ENCODE results near the gene OPCML. TPM values are rescaled to one million over a fixed set of nuclear protein-coding genes. Genes with fewer than 3 reads are reported as not detected.

The OPCML gene
- total RNA-seq, 2 donors from 2014 or later, result 0.34 TPM; not detected in 1

DNA sequence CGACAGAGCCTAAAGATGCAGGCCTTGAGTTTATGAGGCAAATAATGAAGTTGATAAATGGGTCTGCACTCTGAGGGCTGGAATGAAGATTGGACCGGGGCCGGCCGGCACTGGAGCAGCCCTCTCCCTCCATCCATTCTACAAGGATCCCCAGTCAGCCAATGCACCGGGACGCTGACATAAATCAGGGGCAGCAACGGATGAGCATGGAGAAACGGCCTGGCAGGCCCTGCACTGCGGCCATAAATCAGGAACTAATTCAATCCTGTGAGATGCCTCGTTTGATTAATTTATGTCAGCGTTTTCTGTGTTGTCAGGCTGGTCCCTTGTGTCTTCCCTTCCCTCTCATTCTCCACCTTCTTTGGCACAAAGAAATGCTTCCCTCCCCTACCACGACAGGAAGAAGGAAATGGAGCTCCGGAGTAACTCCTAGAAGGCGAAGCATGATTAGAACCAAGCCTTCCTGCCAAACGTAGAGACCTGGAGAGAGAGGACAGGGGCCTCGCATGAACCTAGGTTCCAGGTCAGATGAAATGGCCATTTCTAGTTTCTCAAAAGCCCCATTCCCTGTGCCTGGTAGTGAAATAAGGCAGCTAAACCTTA is 358.4 kb downstream of the OPCML start:
- intact Hi-C loops (cut with DNase I), result no loop called here
- DNase-seq (ENCODE audit: low spot score), result no peak
- 65% methylated on average over 16 of the region's 16 CpGs for WGBS

DNA sequence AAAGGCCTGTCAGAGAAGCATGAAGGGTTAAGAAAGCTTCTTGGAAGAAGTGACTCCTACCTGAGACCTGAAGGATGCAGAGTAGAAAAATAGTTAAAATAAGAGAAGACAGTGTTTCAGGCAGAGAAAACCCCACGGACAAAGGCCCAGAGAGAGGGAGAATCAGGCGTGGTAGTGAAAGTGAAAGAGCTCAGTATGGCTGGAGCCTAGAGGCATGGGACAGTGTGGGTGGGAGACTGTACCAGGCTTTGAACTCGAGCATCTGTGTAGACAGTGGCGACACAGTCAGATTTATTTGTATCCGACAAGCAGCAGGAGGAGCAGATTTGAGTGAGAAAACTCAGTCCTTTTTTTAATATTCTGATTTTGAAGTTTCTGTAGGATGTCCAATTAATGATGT is 360.0 kb downstream of the OPCML start:
- Histone ChIP-seq H3K9me3 (no peaks in the 10 kb centered on the region), H3K4me1 (replicated peaks) (no peaks in the 10 kb centered on the region), H3K4me3 (no peak overlapping the region), H3K27me3 (replicated peaks; ENCODE audit: insufficient read depth) (no peaks in the 10 kb centered on the region), H3K36me3 (no peaks in the 10 kb centered on the region), H3K27ac (no peak overlapping the region)
- intact Hi-C loops (cut with DNase I), result no loop called here
- 72% methylated on average over 5 of the region's 5 CpGs for WGBS
- DNase-seq (ENCODE audit: low spot score), result no peak
- TF ChIP-seq, protein P1, sequence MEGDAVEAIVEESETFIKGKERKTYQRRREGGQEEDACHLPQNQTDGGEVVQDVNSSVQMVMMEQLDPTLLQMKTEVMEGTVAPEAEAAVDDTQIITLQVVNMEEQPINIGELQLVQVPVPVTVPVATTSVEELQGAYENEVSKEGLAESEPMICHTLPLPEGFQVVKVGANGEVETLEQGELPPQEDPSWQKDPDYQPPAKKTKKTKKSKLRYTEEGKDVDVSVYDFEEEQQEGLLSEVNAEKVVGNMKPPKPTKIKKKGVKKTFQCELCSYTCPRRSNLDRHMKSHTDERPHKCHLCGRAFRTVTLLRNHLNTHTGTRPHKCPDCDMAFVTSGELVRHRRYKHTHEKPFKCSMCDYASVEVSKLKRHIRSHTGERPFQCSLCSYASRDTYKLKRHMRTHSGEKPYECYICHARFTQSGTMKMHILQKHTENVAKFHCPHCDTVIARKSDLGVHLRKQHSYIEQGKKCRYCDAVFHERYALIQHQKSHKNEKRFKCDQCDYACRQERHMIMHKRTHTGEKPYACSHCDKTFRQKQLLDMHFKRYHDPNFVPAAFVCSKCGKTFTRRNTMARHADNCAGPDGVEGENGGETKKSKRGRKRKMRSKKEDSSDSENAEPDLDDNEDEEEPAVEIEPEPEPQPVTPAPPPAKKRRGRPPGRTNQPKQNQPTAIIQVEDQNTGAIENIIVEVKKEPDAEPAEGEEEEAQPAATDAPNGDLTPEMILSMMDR (IDR thresholded peaks at IDR 0.05), result no peak
- no peak for TF ChIP-seq POLR2A (IDR thresholded peaks at IDR 0.05)
- TF ChIP-seq POLR2AphosphoS5 (IDR thresholded peaks at IDR 0.05), result no peak

More for the DNA sequence above, 358.4 kb downstream of the OPCML start:
- Histone ChIP-seq H3K4me1 (replicated peaks) (no peaks in the 10 kb centered on the region), H3K9me3 (no peaks in the 10 kb centered on the region), H3K27me3 (replicated peaks; ENCODE audit: insufficient read depth) (no peaks in the 10 kb centered on the region), H3K27ac (no peak overlapping the region), H3K36me3 (no peaks in the 10 kb centered on the region), H3K4me3 (no peak overlapping the region)
- no peak for TF ChIP-seq POLR2A (IDR thresholded peaks at IDR 0.05)
- TF ChIP-seq POLR2AphosphoS5 (IDR thresholded peaks at IDR 0.05), result no peak
- TF ChIP-seq, protein P1 (IDR thresholded peaks at IDR 0.05), result no peak

GRCh38 chr11:133171374-133171773 is 360.9 kb downstream of the OPCML start:
- Histone ChIP-seq H3K4me3 (no peak overlapping the region), H3K4me1 (replicated peaks) (no peaks in the 10 kb centered on the region), H3K27me3 (replicated peaks; ENCODE audit: insufficient read depth) (no peaks in the 10 kb centered on the region), H3K9me3 (no peaks in the 10 kb centered on the region), H3K36me3 (no peaks in the 10 kb centered on the region), H3K27ac (no peak overlapping the region)
- intact Hi-C loops (cut with DNase I), result no loop called here
- no peak for DNase-seq (ENCODE audit: low spot score)
- 90% methylated on average over 4 of the region's 4 CpGs for WGBS
- TF ChIP-seq, protein P1 (IDR thresholded peaks at IDR 0.05), result no peak
- TF ChIP-seq POLR2A (IDR thresholded peaks at IDR 0.05) (no peak), POLR2AphosphoS5 (IDR thresholded peaks at IDR 0.05) (no peak)

DNA sequence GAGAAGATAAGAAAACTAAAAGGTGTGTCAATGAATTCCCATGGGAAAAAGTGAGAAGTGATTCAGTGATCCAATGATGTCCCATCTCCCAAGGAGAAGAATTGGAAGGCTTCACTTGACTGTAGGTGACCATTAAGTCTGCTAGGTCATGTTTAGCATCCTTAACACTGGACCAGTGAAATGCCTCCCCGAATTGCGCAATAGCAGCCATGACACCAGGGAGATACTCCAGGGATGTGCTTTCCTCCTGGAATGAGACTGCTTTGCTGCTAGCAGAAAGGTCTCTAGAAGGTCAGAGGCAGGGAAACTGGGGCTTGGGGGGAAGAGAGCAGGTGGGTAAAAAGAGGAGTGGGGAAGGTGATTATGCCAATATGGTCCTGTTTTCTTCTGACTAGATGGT is 364.3 kb downstream of the OPCML start:
- TF ChIP-seq POLR2A (IDR thresholded peaks at IDR 0.05) (no peak), POLR2AphosphoS5 (IDR thresholded peaks at IDR 0.05) (no peak)
- TF ChIP-seq, protein P1 (IDR thresholded peaks at IDR 0.05), result no peak
- intact Hi-C loops (cut with DNase I), result no loop called here
- H3K36me3 ChIP-seq, result no peaks in the 10 kb centered on the region
- 97% methylated on average over 2 of the region's 2 CpGs for WGBS
- H3K27me3 ChIP-seq (replicated peaks; ENCODE audit: insufficient read depth), result no peaks in the 10 kb centered on the region
- no peaks in the 10 kb centered on the region for H3K9me3 ChIP-seq
- DNase-seq (ENCODE audit: low spot score), result no peak
- no peak overlapping the region for H3K27ac ChIP-seq
- no peaks in the 10 kb centered on the region for H3K4me1 ChIP-seq (replicated peaks)
- H3K4me3 ChIP-seq, result no peak overlapping the region

DNA sequence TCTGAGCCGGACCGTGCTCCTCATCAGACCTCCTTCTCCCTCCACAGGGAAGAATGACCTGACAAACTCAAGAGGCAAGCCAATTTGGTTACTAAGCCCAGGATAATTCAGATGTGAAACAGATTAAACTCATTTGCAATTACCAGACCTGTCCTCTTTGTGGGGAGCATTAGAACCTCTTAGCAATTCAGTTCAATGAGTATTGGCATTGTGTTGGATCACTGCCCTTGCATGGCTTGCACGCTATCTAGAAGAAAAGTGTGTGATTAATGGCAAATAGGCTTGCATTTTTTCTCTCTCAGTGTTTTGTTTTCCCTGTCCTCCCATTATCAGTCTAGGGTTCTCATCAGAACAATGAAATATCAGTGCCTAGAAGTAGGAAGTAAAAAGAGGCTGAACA is 365.6 kb downstream of the OPCML start:
- Histone ChIP-seq H3K36me3 (no peaks in the 10 kb centered on the region), H3K4me1 (replicated peaks) (no peaks in the 10 kb centered on the region), H3K27me3 (replicated peaks; ENCODE audit: insufficient read depth) (no peaks in the 10 kb centered on the region), H3K9me3 (no peaks in the 10 kb centered on the region), H3K27ac (no peak overlapping the region), H3K4me3 (no peak overlapping the region)
- TF ChIP-seq POLR2A (IDR thresholded peaks at IDR 0.05) (no peak), POLR2AphosphoS5 (IDR thresholded peaks at IDR 0.05) (no peak)
- TF ChIP-seq, protein P1 (IDR thresholded peaks at IDR 0.05), result no peak
- WGBS, result 90% methylated on average over 3 of the region's 3 CpGs
- DNase-seq (ENCODE audit: low spot score), result no peak
- intact Hi-C loops (cut with DNase I), result no loop called here

All from prostate gland (tissue), 2 donors.